A172 (cell line): ENCODE results near the gene FAM83F. TPM values are rescaled to one million over a fixed set of nuclear protein-coding genes. Genes with fewer than 3 reads are reported as not detected.

Experiments used
- DNase-seq: peaks from one replicate; pipeline ENCODE4 v3.0.0-alpha.2; 2015; ENCODE audit warnings: low spot score
- total RNA-seq: library from RNA; depleted of rRNA; stranded (reverse); fragments of >200 nt; shearing (Covaris generic); gene quantifications from 2 replicates; pipeline ENCODE4 v1.2.3, GENCODE V29; 2014

The FAM83F gene
- total RNA-seq, 1 experiment from 2014 or later, result not detected

- DNase-seq, result no peak
Observed at GRCh38 chr22:39994041-39994565, 651 bp upstream of the FAM83F start.

GRCh38 chr22:39995393-39996252 is 869 bp downstream of the FAM83F start:
- no peak for DNase-seq

- no peak for DNase-seq
Observed at GRCh38 chr22:39996732-39997131, 2.0 kb downstream of the FAM83F start.

GRCh38 chr22:39997421-39997820 is 2.7 kb downstream of the FAM83F start:
- DNase-seq, result no peak

GRCh38 chr22:39997939-39998726 is 3.4 kb downstream of the FAM83F start:
- DNase-seq, result peak; percentile 46

- no peak for DNase-seq
Observed at GRCh38 chr22:39999144-39999757, 4.5 kb downstream of the FAM83F start.

GRCh38 chr22:40000171-40000570 is 5.4 kb downstream of the FAM83F start:
- DNase-seq, result no peak

- no peak for DNase-seq
Observed at GRCh38 chr22:40001106-40001505, 6.4 kb downstream of the FAM83F start.

GRCh38 chr22:40001800-40002577 is 7.2 kb downstream of the FAM83F start:
- no peak for DNase-seq

GRCh38 chr22:40002935-40003715 is 8.4 kb downstream of the FAM83F start:
- DNase-seq, result no peak

GRCh38 chr22:40004836-40005235 is 10.1 kb downstream of the FAM83F start:
- no peak for DNase-seq

- no peak for DNase-seq
Observed at GRCh38 chr22:40006641-40007040, 11.9 kb downstream of the FAM83F start.

- DNase-seq, result no peak
Observed at GRCh38 chr22:40007853-40008710, 13.3 kb downstream of the FAM83F start.

GRCh38 chr22:40008726-40009291 is 14.1 kb downstream of the FAM83F start:
- DNase-seq, result peak; percentile 44

GRCh38 chr22:40009292-40009774 is 14.6 kb downstream of the FAM83F start:
- DNase-seq, result peak; percentile 73

GRCh38 chr22:40009951-40010671 is 15.4 kb downstream of the FAM83F start:
- DNase-seq, result no peak

- no peak for DNase-seq
Observed at GRCh38 chr22:40010746-40011145, 16.0 kb downstream of the FAM83F start.

- no peak for DNase-seq
Observed at GRCh38 chr22:40014667-40015248, 20.0 kb downstream of the FAM83F start.
